K562 (cell line): Measurements from ENCODE around the gene CIART. TPM values are rescaled to one million over a fixed set of nuclear protein-coding genes. Genes with fewer than 3 reads are reported as not detected.
A peak's percentile ranks its signal among the peaks of the same experiment; 100 is the strongest.

Source experiments
- AFF4 ChIP-seq: sonication (generic); formaldehyde crosslinking; IDR thresholded peaks from 2 replicates; pipeline ENCODE4 v1.8.0; 2023; ENCODE audit warnings: mild to moderate bottlenecking, missing genetic modification reagents
- ATF4 ChIP-seq: fragments of 450-650 bp; formaldehyde crosslinking; IDR thresholded peaks from 2 replicates; pipeline ENCODE4 v1.4.0; 2022; ENCODE audit warnings: mild to moderate bottlenecking, moderate library complexity
- BRD4 ChIP-seq: fragments of 200-600 bp; sonication (generic); IDR thresholded peaks from 2 replicates; pipeline ENCODE4 v1.6.1; 2017; ENCODE audit warnings: inconsistent platforms
- CC2D1A ChIP-seq: fragments of 450-650 bp; IDR thresholded peaks from 2 replicates; pipeline ENCODE4 v1.6.1; 2017; ENCODE audit warnings: mild to moderate bottlenecking
- CGGBP1 ChIP-seq: fragments of 250-450 bp; sonication (Bioruptor Pico); IDR thresholded peaks from 2 replicates; pipeline ENCODE4 v1.9.0; 2021; ENCODE audit warnings: mild to moderate bottlenecking
- ILF3 ChIP-seq: fragments of 450-650 bp; IDR thresholded peaks from 2 replicates; pipeline ENCODE4 v1.6.1; 2018; ENCODE audit warnings: antibody characterized with exemption, mild to moderate bottlenecking, moderate library complexity, borderline replicate concordance
- MCM7 ChIP-seq, 2 experiments: fragments of 450-650 bp; IDR thresholded peaks; 2 replicates each; pipeline ENCODE4 v1.6.1; 2016 to 2018
- OTX1 ChIP-seq: fragments of 450-650 bp; formaldehyde crosslinking; IDR thresholded peaks from 2 replicates; pipeline ENCODE4 v1.4.0; 2022; ENCODE audit warnings: mild to moderate bottlenecking
- POU5F1 ChIP-seq: fragments of 150-350 bp; IDR thresholded peaks from 2 replicates; pipeline ENCODE4 v1.6.1; 2014; ENCODE audit warnings: borderline replicate concordance, low read length, low read depth, mild to moderate bottlenecking; ENCODE audit not compliant: partially characterized antibody
- PPARD ChIP-seq: fragments of 250-450 bp; sonication (Bioruptor Pico); IDR thresholded peaks from 2 replicates; pipeline ENCODE4 v1.8.0; 2022; ENCODE audit warnings: inconsistent platforms, mild to moderate bottlenecking, moderate library complexity
- PRPF4 ChIP-seq: fragments of 200-400 bp; formaldehyde crosslinking; IDR thresholded peaks from one replicate; pipeline ENCODE4 v1.6.1; 2017; ENCODE audit warnings: low read length, low read depth, mild to moderate bottlenecking; ENCODE audit not compliant: insufficient read depth, poor library complexity, severe bottlenecking
- SMARCA5 ChIP-seq: fragments of 450-650 bp; IDR thresholded peaks from 2 replicates; pipeline ENCODE4 v1.6.1; 2016
- TCF15 ChIP-seq: fragments of 250-450 bp; sonication (Bioruptor Pico); IDR thresholded peaks from 2 replicates; pipeline ENCODE4 v1.8.0; 2022; ENCODE audit warnings: moderate library complexity, mild to moderate bottlenecking, inconsistent platforms
- TEAD1 ChIP-seq, 2 experiments: fragments of 450-650 bp in 1 of 2; sonication (generic) in 1 of 2; formaldehyde crosslinking; IDR thresholded peaks; 2 replicates each; pipeline versions ENCODE4 v1.4.0 to v1.8.0; 2020 to 2022; ENCODE audit warnings: mild to moderate bottlenecking in 2 of 2, missing genetic modification reagents in 1 of 2
- ZNF263 ChIP-seq: sonication (generic); formaldehyde crosslinking; IDR thresholded peaks from 2 replicates; pipeline ENCODE4 v1.8.0; 2022; ENCODE audit warnings: mild to moderate bottlenecking, missing genetic modification reagents, borderline replicate concordance
- ZNF444 ChIP-seq: fragments of 250-450 bp; sonication (Bioruptor Pico); IDR thresholded peaks from 2 replicates; pipeline ENCODE4 v1.4.0; 2020; ENCODE audit warnings: mild to moderate bottlenecking, moderate library complexity
- ZNF449 ChIP-seq: fragments of 250-450 bp; sonication (Bioruptor Pico); IDR thresholded peaks from 2 replicates; pipeline ENCODE4 v1.8.0; 2022; ENCODE audit warnings: moderate library complexity, mild to moderate bottlenecking, inconsistent platforms
- polyA plus RNA-seq, 8 experiments: library from polyadenylated mRNA; depleted of rRNA in 4 of 8; stranded (reverse) in 5 of 8; unstranded in 3 of 8; fragments of >200 nt; fragmentation: Nextera tagmentation in 2 of 8; fragmentation: Illumina TruSeq in 1 of 8; extraction: Ambion mirVana in 2 of 8; extraction: Trizol in 1 of 8; gene quantifications; 2 replicates each; pipeline versions ENCODE4 v1.2.1 to v1.2.3, GENCODE V29; 2011 to 2014; ENCODE audit warnings: inconsistent platforms in 1 of 8, missing spikeins in 1 of 8
- total RNA-seq, 7 experiments: library from RNA; depleted of rRNA in 6 of 7; stranded (reverse); fragments of >200 nt in 6 of 7; fragmentation: Illumina TruSeq in 2 of 7; extraction: Trizol in 2 of 7; gene quantifications; 2 replicates each; pipeline versions ENCODE4 v1.2.1 to v1.2.3, GENCODE V29; 2011 to 2021; ENCODE audit warnings: low replicate concordance in 1 of 7

The CIART gene
- total and polyA plus RNA-seq, 9 of the 15 experiments (the other 6 are each of a cell fraction or from before 2014, with no cell fraction given): 0.07 to 0.35 (median 0.19) TPM; not detected in 2

- TF ChIP-seq PRPF4 (no peak), PPARD (CRISPR knock-in tag) (no peak), ZNF449 (no peak), AFF4 (CRISPR knock-in tag) (no peak), ILF3 (no peak), CC2D1A (no peak), SMARCA5 (0 out of 2 replicates have a peak, but pooled peaks have one; percentile 21), ZNF444 (CRISPR knock-in tag) (no peak), OTX1 (CRISPR knock-in tag) (no peak), ATF4 (CRISPR knock-in tag) (no peak), MCM7 (IDR thresholded peaks at IDR 0.05) (no peak), BRD4 (no peak), CGGBP1 (CRISPR knock-in tag) (no peak), TCF15 (CRISPR knock-in tag) (0 out of 2 replicates have a peak, but pooled peaks have one; percentile 39), POU5F1 (no peak), ZNF263 (CRISPR knock-in tag) (no peak), TEAD1 (CRISPR knock-in tag; IDR thresholded peaks at IDR 0.05) (0 out of 4 replicates have a peak, but pooled peaks of 1 of the 2 experiments have one; percentile 11)
- TF ChIP-seq, all 486 proteins: peak for 12
Observed at GRCh38 chr1:150234309-150234565, 48.1 kb upstream of the CIART start (continued).
